Pulmonary artery endothelial cell (primary cell): ENCODE measurements around the gene RAD51B. TPM values are rescaled to one million over a fixed set of nuclear protein-coding genes. Genes with fewer than 3 reads are reported as not detected.

ENCODE experiments used
- DNase-seq: peaks from one replicate; pipeline ENCODE4 v3.0.0-alpha.2; 2011; ENCODE audit warnings: low read depth, low spot score
- total RNA-seq: library from RNA; depleted of rRNA; stranded (reverse); fragments of >200 nt; gene quantifications from 2 replicates; pipeline ENCODE4 v1.2.3, GENCODE V29; 2014

RAD51B gene
- total RNA-seq, 1 donor from 2014 or later: 9.8 TPM

DNA sequence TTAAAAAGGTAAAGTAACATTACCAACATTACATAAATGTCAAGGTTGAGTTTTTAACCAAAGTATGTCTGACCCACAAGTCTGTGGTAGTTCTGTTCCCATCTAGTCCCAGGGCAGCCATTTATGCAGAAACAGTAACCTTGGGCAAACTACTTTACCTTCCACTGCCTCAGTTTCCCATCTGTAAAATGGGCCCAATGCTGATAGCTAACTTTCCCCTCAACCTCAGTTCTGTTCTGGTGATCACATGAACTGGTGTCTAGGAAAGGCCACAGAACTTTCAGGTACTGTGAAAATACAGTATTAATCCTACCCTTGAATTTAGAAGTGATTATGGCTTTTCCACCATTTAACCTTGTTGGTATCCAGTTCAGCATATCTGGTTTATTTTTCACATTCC lies 859.7 kb downstream of the RAD51B start:
- no peak for DNase-seq

DNA sequence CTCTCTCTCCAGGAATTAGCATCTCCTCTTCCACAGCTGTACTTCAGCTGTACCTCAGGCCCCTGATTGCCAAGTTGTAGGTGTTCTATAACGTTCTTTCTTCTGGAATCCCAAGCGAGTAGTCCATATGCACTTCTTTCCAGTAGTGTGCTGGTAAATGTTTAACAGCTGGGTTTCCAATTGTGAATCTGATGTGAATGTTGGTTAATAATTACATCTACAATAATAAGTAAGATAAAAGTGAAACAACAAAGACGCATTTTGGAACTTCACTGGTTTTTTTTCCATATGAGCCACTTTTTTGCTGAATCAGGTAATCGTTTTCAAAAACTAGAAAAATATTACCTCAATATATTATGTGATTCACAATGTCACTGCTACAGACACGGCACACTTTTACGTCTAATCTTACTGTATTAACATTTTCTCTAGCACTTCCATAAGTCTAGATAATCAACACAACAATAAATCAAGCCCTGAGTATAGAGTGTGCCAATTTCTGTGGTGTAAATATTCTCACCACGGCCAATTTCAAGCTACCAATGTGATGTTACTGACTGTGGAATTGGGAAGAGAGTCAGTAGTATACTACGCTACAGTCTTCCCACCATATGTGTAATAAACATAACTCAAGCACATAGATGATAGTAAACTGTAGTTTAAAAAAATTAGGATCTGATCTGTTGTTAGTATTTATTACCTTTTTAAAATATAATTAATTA lies 860.3 kb downstream of the RAD51B start:
- DNase-seq: no peak

DNA sequence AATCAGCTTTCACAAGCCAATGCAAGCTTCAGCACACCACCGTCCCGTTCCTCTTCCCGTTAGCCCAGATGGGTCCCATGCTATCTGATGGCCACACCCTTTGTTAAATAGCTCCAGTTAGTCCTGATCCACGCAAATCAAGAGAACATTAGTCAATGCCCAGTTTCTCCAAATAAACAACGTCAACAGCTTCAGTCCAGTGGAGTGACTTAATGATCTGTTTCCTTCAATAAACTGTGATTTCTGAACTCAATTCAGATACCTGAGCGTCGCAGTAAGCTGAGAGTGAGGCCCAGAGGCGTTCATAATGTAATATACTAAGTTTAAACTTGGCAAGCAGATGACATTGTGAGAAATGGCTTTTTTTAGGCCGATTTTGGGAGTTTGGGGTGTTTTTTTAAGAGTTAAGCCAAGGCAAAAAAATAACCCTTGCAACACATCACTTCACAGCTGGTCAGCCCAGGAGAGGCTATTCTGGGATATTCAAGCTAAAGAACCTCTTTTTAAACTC lies 861.0 kb downstream of the RAD51B start:
- DNase-seq: no peak

DNA sequence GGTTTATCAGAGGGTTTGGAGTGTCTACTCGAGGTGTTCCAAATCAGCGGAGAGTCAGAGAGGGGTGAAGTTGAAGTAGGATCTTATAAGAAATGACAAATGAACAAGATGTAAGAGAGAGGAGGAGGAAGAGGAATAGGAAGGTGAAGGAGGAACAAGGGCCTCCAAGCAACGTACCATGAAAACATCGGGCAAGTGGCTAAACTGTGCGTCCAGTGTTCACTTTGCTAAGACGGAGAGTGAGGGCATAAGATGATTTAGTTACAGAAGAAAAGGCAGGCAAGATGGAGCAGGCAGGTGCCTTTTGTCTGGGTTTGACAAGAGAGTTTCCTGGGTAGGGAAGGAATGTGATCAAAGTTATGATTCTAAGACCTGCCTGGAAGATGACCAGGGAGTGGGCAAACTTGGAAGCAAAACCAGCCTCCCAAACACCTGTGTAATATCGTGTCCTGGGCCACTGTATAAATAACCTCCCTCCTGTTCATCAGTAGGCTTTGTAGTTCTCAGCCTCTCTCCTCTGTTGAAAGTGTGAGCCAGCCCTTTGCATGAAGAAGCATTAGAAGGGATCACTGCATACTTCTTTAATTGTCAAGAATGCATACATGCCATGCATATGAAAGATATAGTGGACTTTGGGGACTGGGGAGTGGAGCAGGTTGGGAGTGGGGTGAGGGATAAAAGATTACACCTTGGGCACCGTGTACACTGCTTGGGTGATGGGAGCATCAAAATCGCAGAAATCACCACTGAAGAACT lies 861.9 kb downstream of the RAD51B start:
- DNase-seq: no peak

GRCh38 chr14:68682166-68683103 lies 862.9 kb downstream of the RAD51B start:
- peak; percentile 92 for DNase-seq

GRCh38 chr14:68683326-68683725 lies 863.7 kb downstream of the RAD51B start:
- DNase-seq: no peak

- DNase-seq: no peak
These were observed 865.2 kb downstream of the RAD51B start for GRCh38 chr14:68684466-68685418.

DNA sequence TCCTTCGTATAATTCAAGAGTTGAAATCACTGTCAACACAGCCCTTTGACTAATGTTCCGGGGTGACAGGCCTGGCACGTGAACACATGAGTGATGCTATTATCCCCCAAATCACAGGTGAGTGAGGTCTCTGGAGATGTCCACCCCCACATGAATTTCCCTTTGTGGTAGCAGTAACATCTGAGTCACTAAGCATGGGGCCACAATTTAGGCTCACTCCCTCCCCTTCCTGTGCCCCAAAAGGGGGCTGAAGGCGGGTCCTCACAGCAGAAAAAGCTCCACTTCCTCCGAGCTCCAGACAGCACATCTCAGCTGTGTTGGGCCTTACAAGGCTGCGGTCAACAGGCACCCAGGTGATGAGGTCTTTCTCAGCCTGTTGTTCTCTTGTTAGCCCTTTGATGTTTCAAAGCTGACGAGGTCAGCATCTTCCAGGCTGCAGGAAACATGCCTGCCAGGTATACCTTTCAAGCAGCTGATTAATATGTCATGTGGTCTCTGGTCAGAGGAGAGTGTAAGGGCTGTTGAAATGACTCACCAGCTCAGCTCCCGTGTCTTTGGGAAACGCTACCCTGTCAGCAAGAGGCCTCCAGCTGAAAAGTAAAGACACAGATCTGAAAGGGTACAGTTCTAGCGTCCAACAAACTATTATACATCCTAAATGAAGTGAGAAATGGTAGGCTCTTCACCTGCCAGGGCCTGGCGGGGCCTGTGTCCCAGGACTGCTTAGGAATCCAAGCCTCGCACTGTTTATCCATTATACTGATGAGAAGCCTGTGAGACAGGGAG lies 866.0 kb downstream of the RAD51B start:
- no peak for DNase-seq

- DNase-seq: no peak
These were observed 866.6 kb downstream of the RAD51B start for GRCh38 chr14:68686205-68686465.

DNA sequence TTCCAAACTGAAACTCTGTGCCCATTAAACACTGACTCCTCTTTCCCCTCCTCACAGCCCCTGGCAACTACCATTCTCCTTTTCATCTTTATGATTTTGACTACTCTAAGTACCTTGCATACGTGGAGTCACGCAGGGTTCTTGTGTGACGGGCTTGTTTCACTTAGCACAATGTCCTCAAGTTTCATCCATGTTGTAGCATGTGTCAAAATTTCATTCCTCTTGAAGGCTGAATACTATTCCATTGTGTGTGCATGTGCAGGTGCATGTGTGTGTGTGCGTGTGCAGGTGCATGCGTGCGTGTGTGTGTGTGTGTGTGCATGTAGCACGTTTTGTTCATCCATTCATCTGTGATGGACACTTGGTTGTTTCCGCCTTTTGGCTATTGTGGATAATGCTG lies 867.1 kb downstream of the RAD51B start:
- no peak for DNase-seq

DNA sequence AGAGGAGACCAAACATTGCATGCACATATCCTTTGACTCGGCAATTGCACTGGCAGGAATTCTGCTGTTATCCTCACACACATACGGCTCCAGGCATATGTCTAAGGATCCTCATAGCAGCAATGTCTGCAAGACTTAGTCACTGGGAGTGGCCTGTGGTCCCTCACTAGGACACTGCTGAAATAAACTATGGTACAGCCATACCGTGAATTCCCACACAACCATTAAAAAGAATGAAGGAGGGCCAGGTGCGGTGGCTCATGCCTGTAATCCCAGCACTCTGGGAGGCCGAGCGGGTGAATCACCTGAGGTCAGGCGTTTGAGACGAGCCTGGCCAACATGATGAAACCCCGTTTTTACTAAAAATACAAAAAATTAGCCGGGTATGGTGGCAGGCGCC lies 868.2 kb downstream of the RAD51B start:
- no peak for DNase-seq

DNA sequence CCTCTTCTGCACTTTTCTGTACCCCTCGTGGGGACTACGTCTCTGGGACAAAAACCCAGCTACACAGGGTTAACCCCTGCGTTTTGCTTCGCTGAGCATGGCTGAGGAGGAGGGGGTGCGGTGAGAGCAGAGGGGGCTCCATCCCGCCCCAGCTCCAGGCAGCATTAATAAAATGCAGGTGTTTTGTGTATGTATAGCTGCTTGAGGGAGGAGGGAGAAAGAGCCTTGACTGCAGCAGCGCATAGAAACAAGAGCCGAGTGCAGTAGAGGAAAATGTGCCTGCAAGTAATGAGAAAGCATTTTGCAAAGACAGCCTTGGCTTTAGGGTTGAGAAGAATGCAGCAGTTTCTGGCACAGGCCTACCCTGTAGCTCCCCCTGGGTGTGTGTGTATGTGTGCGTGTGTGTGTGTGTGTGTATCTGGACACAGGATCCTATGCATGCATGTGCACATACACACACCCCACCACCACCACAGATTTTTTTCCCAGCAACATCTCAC lies 869.3 kb downstream of the RAD51B start:
- no peak for DNase-seq

GRCh38 chr14:68689511-68689910 lies 869.9 kb downstream of the RAD51B start:
- DNase-seq: no peak

- DNase-seq: no peak
These were observed 870.7 kb downstream of the RAD51B start for GRCh38 chr14:68690089-68690958.

DNA sequence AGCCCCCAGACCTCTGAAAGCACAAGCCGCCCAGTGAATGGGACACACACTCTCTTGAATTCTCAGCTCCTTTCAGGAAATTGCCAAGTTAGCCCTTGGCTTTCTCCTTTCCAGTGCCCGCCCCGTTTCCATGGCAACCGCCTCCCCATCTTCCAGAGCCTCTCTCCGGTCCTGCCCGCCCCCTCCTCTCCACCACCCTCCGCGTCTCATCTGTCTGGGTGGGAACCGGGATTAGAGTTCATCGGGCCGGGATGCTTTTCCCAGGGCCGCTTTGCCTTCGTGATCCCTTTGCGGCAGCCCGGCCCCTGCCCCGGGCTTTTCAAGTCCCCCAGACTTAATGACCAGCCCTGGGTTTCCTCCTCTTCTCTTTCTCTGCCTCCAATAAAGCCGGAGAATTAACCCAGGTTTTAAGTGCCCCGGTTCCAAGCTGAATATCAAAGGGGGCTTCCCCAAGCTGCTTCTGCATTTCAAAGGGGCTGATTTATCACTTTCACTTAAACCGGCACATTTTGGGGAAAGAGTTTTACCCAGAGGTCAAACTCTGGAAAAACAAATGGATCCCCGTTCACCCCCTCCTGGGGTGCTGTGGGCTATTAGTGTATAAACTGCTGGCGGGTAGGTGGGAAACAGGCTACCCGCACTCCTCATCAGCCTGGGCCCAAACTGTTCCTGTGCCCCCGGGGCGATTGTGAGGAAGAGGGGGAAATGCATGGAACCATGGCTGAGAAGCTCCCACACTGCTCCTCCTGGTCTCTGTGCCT lies 871.6 kb downstream of the RAD51B start:
- no peak for DNase-seq

DNA sequence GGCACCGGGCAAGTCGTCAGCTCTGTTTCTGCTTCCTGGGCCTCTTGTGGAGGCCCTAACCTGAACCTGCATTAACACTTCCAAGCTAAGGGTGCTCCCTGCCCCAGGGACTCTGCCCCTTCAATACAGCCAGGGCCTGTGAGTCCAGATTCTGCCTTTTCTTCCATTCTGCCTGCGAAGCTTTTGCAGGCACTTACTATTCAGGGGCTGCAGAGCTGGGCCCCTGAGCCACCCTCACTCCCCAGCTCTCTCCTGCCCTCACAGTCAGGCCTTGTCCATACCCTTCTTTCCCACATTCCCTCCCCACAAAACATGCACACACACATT lies 872.2 kb downstream of the RAD51B start:
- no peak for DNase-seq

- no peak for DNase-seq
These were observed 872.6 kb downstream of the RAD51B start for GRCh38 chr14:68692216-68692615.
